Prostate gland (tissue), 2 donors: ENCODE measurements around the gene AFF3. TPM values are rescaled to one million over a fixed set of nuclear protein-coding genes. Genes with fewer than 3 reads are reported as not detected.
"Not testable (repeated sequence)": the region's sequence is repeated elsewhere in the genome, so short reads cannot be mapped to it uniquely, and the experiment has no call there.

ENCODE experiments used
- DNase-seq: peaks from one replicate; pipeline ENCODE4 v3.0.0-alpha.2; 2019; ENCODE audit warnings: low spot score
- H3K27ac ChIP-seq, 2 donors: fragments of 200-600 bp; sonication (generic); 2 replicates each; pipeline ENCODE4 v1.5.1; 2017 to 2019
- H3K27me3 ChIP-seq: fragments of 200-600 bp; sonication (generic); replicated peaks from 2 replicates; pipeline ENCODE4 v1.5.1; 2019; ENCODE audit not compliant: insufficient read depth
- H3K36me3 ChIP-seq, 2 donors: fragments of 200-600 bp; sonication (generic); 1 replicate in 1 of 2; 2 replicates in 1 of 2; pipeline versions ENCODE4 v1.5.1 to v1.8.1; 2017 to 2019
- H3K4me1 ChIP-seq: fragments of 200-600 bp; sonication (generic); replicated peaks from 2 replicates; pipeline ENCODE4 v1.5.1; 2019
- H3K4me3 ChIP-seq, 2 donors: fragments of 200-600 bp; sonication (generic); 2 replicates each; pipeline ENCODE4 v1.5.1; 2017 to 2019
- H3K9me3 ChIP-seq: fragments of 200-600 bp; sonication (generic); 2 replicates; pipeline ENCODE4 v1.5.1; 2017
- CTCF ChIP-seq, 4 experiments: fragments of 200-600 bp in 2 of 4; fragments of 450-650 bp in 2 of 4; sonication (generic) in 2 of 4; IDR thresholded peaks; 1 replicate in 3 of 4; 2 replicates in 1 of 4; pipeline ENCODE4 v1.5.1; 2016 to 2019; ENCODE audit warnings: antibody characterized with exemption in 4 of 4, mild to moderate bottlenecking in 2 of 4, moderate library complexity in 2 of 4
- POLR2A ChIP-seq: fragments of 450-650 bp; IDR thresholded peaks from one replicate; pipeline ENCODE4 v1.6.1; 2016; ENCODE audit warnings: antibody characterized with exemption, mild to moderate bottlenecking
- POLR2AphosphoS5 ChIP-seq: sonication (generic); formaldehyde crosslinking; IDR thresholded peaks from one replicate; pipeline ENCODE4 v1.6.1; 2017; ENCODE audit warnings: antibody characterized with exemption
- WGBS: methylation state at CpG from one replicate; pipeline ENCODE4 v1.1.5; 2018; 5-methylcytosine and 5-hydroxymethylcytosine counted together
- intact Hi-C: fragments of 100-400 bp; cut with DNase I; formaldehyde crosslinking; loops from one replicate; pipeline ENCODE4 v1.14.2; 2022
- total RNA-seq, 2 donors: library from RNA; depleted of rRNA; stranded (reverse); fragments of >200 nt; gene quantifications; one replicate each; pipeline ENCODE4 v1.1.0, GENCODE V29; 2016

The AFF3 gene
- total RNA-seq, 2 donors from 2014 or later: 74.4 to 113 TPM

GRCh38 chr2:99936065-99936464 lies 206.3 kb downstream of the AFF3 start:
- Histone ChIP-seq H3K9me3 (no peaks in the 10 kb centered on the region), H3K27ac (no peak overlapping the region), H3K4me1 (no peaks in the 10 kb centered on the region), H3K36me3 (no peaks in the 10 kb centered on the region), H3K27me3 (no peaks in the 10 kb centered on the region), H3K4me3 (no peak overlapping the region)
- DNase-seq: no peak
- TF ChIP-seq CTCF (IDR thresholded peaks at IDR 0.05) (no peak), POLR2A (no peak), POLR2AphosphoS5 (no peak)
- WGBS: 80% methylated on average over 3 of the region's 3 CpGs
- intact Hi-C loops: no loop called here

DNA sequence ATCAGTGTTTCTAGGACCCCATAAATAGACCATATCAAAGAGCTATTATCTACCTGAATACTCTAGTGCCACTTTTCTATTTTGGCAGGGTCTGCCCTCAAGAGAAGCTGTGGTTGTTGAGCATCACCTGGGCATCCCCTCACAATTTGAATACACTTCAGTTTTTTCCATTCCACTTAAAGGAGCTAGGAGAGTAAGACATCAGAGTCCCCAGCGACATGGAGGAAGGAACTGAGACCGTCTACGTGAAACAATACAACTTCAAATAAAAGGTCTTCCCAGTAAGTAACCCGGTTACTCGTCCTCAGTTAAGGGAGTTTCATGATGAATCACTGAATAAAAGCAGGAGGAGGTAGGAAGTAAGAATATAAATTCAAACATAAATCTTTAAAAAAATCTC lies 206.7 kb downstream of the AFF3 start:
- 89% methylated on average over 5 of the region's 5 CpGs for WGBS
- Histone ChIP-seq H3K4me1 (no peaks in the 10 kb centered on the region), H3K4me3 (no peak overlapping the region), H3K27me3 (no peaks in the 10 kb centered on the region), H3K36me3 (no peaks in the 10 kb centered on the region), H3K27ac (no peak overlapping the region), H3K9me3 (no peaks in the 10 kb centered on the region)
- no peak for DNase-seq
- intact Hi-C loops: no loop called here
- no peak for TF ChIP-seq POLR2A
- TF ChIP-seq POLR2AphosphoS5: no peak
- no peak for TF ChIP-seq CTCF (IDR thresholded peaks at IDR 0.05)

DNA sequence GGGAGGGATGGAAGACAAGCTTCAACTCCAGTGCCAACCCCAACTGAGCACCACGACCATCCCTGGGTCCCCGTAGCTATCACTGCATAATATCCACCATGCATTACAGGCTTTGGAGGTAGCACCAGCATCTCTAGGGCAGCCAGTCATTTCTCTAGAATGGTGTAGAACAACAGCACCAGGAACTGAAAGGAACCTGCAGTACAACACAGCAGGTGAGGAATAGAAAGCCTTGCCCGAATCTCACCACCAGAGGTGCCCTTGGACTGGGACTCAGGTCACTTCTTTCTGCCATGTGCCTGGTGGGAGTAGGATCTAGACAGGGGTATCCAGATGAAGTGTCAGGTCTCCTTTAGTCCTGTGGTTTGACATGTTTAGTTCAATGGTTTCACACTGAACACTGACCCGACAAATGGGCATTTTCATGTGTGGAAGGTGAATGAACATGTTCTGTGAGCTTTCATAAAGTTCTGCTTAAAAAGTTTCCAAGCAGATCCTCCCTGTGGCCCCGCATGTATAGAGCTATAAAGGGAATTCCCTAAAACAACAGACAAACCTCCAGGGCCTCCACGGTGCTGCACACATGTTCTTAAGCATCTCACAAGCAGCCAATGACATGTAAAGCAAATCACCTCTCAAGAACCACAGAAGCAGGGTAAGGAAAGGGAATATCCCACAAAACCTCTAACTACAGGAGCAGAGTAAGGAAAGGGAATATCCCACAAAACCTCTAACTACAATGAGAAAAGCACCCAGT lies 208.3 kb downstream of the AFF3 start:
- no peak for DNase-seq
- Histone ChIP-seq H3K27ac (no peak overlapping the region), H3K4me3 (no peak overlapping the region), H3K36me3 (no peaks in the 10 kb centered on the region), H3K4me1 (no peaks in the 10 kb centered on the region), H3K27me3 (no peaks in the 10 kb centered on the region), H3K9me3 (no peaks in the 10 kb centered on the region)
- TF ChIP-seq CTCF (IDR thresholded peaks at IDR 0.05): no peak
- TF ChIP-seq POLR2A: no peak
- no peak for TF ChIP-seq POLR2AphosphoS5
- intact Hi-C loops: no loop called here
- 95% methylated on average over 6 of the region's 6 CpGs for WGBS

DNA sequence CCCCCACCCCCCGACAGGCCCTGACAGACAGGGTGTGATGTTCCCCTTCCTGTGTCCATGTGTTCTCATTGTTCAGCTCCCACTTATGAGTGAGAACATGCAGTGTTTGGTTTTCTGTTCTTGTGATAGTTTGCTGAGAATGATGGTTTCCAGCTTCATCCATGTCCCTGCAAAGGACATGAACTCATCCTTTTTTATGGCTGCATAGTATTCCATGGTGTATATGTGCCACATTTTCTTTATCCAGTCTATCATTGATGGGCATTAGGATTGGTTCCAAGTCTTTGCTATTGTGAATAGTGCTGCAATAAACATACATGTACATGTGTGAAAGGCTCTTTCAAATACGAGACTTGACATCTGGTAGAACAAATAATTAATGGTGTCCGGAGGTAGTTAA lies 208.9 kb downstream of the AFF3 start:
- H3K4me3 ChIP-seq, H3K27me3 ChIP-seq, H3K9me3 ChIP-seq, H3K36me3 ChIP-seq, H3K27ac ChIP-seq, DNase-seq, H3K4me1 ChIP-seq, intact Hi-C loops: not testable (repeated sequence)
- WGBS: 95% methylated on average over 3 of the region's 3 CpGs

- no peaks in the 10 kb centered on the region for H3K36me3 ChIP-seq
- no peaks in the 10 kb centered on the region for H3K27me3 ChIP-seq
- TF ChIP-seq POLR2AphosphoS5: no peak
- no peak for TF ChIP-seq POLR2A
- TF ChIP-seq CTCF (IDR thresholded peaks at IDR 0.05): no peak
- 85% methylated on average over 6 of the region's 6 CpGs for WGBS
- no peaks in the 10 kb centered on the region for H3K4me1 ChIP-seq
- DNase-seq: no peak
- no peak overlapping the region for H3K27ac ChIP-seq
- intact Hi-C loops: no loop called here
- H3K4me3 ChIP-seq: no peak overlapping the region
- H3K9me3 ChIP-seq: no peaks in the 10 kb centered on the region
These were observed 213.8 kb downstream of the AFF3 start for GRCh38 chr2:99928470-99929053.

GRCh38 chr2:99927690-99928207 lies 214.6 kb downstream of the AFF3 start:
- H3K9me3 ChIP-seq, DNase-seq, H3K4me1 ChIP-seq, intact Hi-C loops, H3K4me3 ChIP-seq, H3K27me3 ChIP-seq, H3K27ac ChIP-seq, H3K36me3 ChIP-seq: not testable (repeated sequence)
- 83% methylated on average over 7 of the region's 7 CpGs for WGBS
